ENCODE results near the gene MIEF2. TPM values are rescaled to one million over a fixed set of nuclear protein-coding genes. Genes with fewer than 3 reads are reported as not detected.

Gene MIEF2
- total and polyA plus RNA-seq, 2 donors (not counting 3 experiments of a cell fraction or from before 2014, with no cell fraction given) = 8.3 to 22.7 TPM

GRCh38 chr17:18309202-18309601 is 48.7 kb downstream of the MIEF2 start:
- no peak overlapping the region for H3K27ac ChIP-seq (ENCODE audit: insufficient read depth, low read depth, low read length)
- H3K27me3 ChIP-seq (ENCODE audit: control insufficient read depth in 2 of 2, insufficient read depth in 2 of 2, low read length in 2 of 2) = no peaks in the 10 kb centered on the region
- POLR2A ChIA-PET = no interaction called here

More at GRCh38 chr17:18309202-18309601, 48.7 kb downstream of the MIEF2 start:
- Histone ChIP-seq H3K4me1 (ENCODE audit: control insufficient read depth, extremely low read depth, insufficient read depth, low read length) (peaks cover 8% of the 10 kb centered on the region), H3K4me3 (replicated peaks in 1 of 3; ENCODE audit: insufficient read depth in 1 of 3, low read depth in 1 of 3, low read length in 3 of 3) (no peak overlapping the region), H4K20me1 (replicated peaks; ENCODE audit: control insufficient read depth, extremely low read depth, insufficient read depth, low read length) (no peaks in the 10 kb centered on the region), H3K79me2 (ENCODE audit: control insufficient read depth, insufficient read depth, low read length) (peaks cover 40% of the 10 kb centered on the region), H3K9me3 (replicated peaks; ENCODE audit: control insufficient read depth, insufficient read depth, low read length) (no peaks in the 10 kb centered on the region), H3K9me1 (replicated peaks; ENCODE audit: control insufficient read depth, extremely low read depth, insufficient read depth, low read length) (no peaks in the 10 kb centered on the region), H3K36me3 (ENCODE audit: control insufficient read depth in 2 of 2, extremely low read depth in 1 of 2, insufficient read depth in 2 of 2, low read length in 2 of 2) (peaks cover 4 to 12% of the 10 kb centered on the region in 2 experiments), H3K9ac (replicated peaks; ENCODE audit: extremely low read depth, insufficient read depth, low read length) (no peak overlapping the region), H3K4me2 (ENCODE audit: insufficient read depth, low read length) (no peak overlapping the region), H2AFZ (ENCODE audit: low read depth, low read length) (no peak overlapping the region)
- CTCF ChIA-PET = no interaction called here
- TF ChIP-seq MYC (IDR thresholded peaks at IDR 0.05; ENCODE audit: low read depth, low read length) (no peak), GATA2 (IDR thresholded peaks at IDR 0.05; ENCODE audit: insufficient read depth, insufficient read length, low read depth, low read length) (no peak), POLR2A (IDR thresholded peaks at IDR 0.05; ENCODE audit: low read depth, low read length) (no peak), JUN (IDR thresholded peaks at IDR 0.05; ENCODE audit: borderline replicate concordance, insufficient read depth, insufficient read length, low read depth) (no peak)
- TF ChIP-seq, protein P1, sequence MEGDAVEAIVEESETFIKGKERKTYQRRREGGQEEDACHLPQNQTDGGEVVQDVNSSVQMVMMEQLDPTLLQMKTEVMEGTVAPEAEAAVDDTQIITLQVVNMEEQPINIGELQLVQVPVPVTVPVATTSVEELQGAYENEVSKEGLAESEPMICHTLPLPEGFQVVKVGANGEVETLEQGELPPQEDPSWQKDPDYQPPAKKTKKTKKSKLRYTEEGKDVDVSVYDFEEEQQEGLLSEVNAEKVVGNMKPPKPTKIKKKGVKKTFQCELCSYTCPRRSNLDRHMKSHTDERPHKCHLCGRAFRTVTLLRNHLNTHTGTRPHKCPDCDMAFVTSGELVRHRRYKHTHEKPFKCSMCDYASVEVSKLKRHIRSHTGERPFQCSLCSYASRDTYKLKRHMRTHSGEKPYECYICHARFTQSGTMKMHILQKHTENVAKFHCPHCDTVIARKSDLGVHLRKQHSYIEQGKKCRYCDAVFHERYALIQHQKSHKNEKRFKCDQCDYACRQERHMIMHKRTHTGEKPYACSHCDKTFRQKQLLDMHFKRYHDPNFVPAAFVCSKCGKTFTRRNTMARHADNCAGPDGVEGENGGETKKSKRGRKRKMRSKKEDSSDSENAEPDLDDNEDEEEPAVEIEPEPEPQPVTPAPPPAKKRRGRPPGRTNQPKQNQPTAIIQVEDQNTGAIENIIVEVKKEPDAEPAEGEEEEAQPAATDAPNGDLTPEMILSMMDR (IDR thresholded peaks at IDR 0.05; ENCODE audit: extremely low read depth in 1 of 2, insufficient read depth in 1 of 2, low read depth in 1 of 2, low read length in 2 of 2) = no peak
- no TSS peak for BruUV-seq (replicated peaks)
- FAIRE-seq (no peak), DNase-seq (ENCODE audit: low read depth, low spot score) (no peak)
- dilution Hi-C loops (cut with MboI; ENCODE audit: extremely low pct_ligation_motif_present, low sequenced_read_pairs) (no loop called here), intact Hi-C loops (cut with micrococcal nuclease) (no loop called here)
